ENCODE results near the gene SLC5A10.

- TF ChIP-seq CTCF (IDR thresholded peaks at IDR 0.05): no peak
- no peak for TF ChIP-seq IRF3 (IDR thresholded peaks at IDR 0.05; ENCODE audit: low read depth, low read length)
- no peak for TF ChIP-seq TAF1 (IDR thresholded peaks at IDR 0.05; ENCODE audit: borderline replicate concordance, low read depth, low read length)
- TF ChIP-seq TCF12 (IDR thresholded peaks at IDR 0.05): no peak
- TF ChIP-seq NRF1 (IDR thresholded peaks at IDR 0.05; ENCODE audit: low read depth, low read length): no peak
- TF ChIP-seq EZH2phosphoT487 (IDR thresholded peaks at IDR 0.05; ENCODE audit: borderline replicate concordance, low read depth): no peak
- TF ChIP-seq EP300 (IDR thresholded peaks at IDR 0.05; ENCODE audit: borderline replicate concordance in 1 of 2, low read depth in 1 of 2, low read length in 1 of 2): no peak
- TF ChIP-seq JUND (IDR thresholded peaks at IDR 0.05): no peak
- no peak for TF ChIP-seq MAX (IDR thresholded peaks at IDR 0.05; ENCODE audit: low read depth)
- TF ChIP-seq SMC3 (IDR thresholded peaks at IDR 0.05; ENCODE audit: low read depth, low read length): no peak
These were observed 2.4 kb downstream of the SLC5A10 start for GRCh38 chr17:18954321-18954720.
